OCI-LY7 (cell line): ENCODE measurements around the gene SULF2. TPM values are rescaled to one million over a fixed set of nuclear protein-coding genes. Genes with fewer than 3 reads are reported as not detected.

Source experiments
- BruUV-seq: library from RNA; stranded (reverse); fragments of 400-500 nt; replicated peaks from 2 replicates; lab custom pipeline; 2021; lab: Mats Ljungman, UMichigan
- CTCF ChIA-PET: fragments of 300-600 bp; sonication (Branson Sonifier 250); formaldehyde crosslinking; loops from one replicate; lab custom pipeline; 2022; ENCODE audit warnings: antibody characterized with exemption; ENCODE audit not compliant: unreplicated experiment; lab: Charles Lee
- POLR2A ChIA-PET: fragments of 300-600 bp; sonication (Branson Sonifier 250); formaldehyde crosslinking; loops from one replicate; lab custom pipeline; 2022; ENCODE audit warnings: antibody characterized with exemption; lab: Charles Lee
- DNase-seq: peaks from one replicate; pipeline ENCODE4 v3.0.0-alpha.2; 2015; ENCODE audit warnings: low spot score
- H2AFZ ChIP-seq: fragments of 200-600 bp; sonication (generic), shearing (Covaris generic); 2 replicates; pipeline ENCODE4 v1.6.1; 2014; ENCODE audit warnings: mild to moderate bottlenecking, antibody characterized with exemption, low read length, moderate library complexity
- H3K27ac ChIP-seq: fragments of 200-600 bp; sonication (generic); 2 replicates; pipeline ENCODE4 v1.5.1; 2014; ENCODE audit warnings: mixed run types, low read depth, mild to moderate bottlenecking, moderate library complexity, low read length, inconsistent platforms; ENCODE audit not compliant: poor library complexity, severe bottlenecking
- H3K36me3 ChIP-seq: fragments of 200-600 bp; sonication (generic); 2 replicates; pipeline ENCODE4 v1.6.1; 2014; ENCODE audit warnings: mild to moderate bottlenecking, antibody characterized with exemption, low read length, moderate library complexity, mixed read lengths; ENCODE audit not compliant: insufficient read depth
- H3K4me1 ChIP-seq: fragments of 200-600 bp; sonication (generic); 2 replicates; pipeline ENCODE4 v1.5.1; 2014; ENCODE audit warnings: mild to moderate bottlenecking, low read length; ENCODE audit not compliant: insufficient read depth, poor library complexity, severe bottlenecking
- H3K4me2 ChIP-seq: fragments of 200-600 bp; sonication (generic); 2 replicates; pipeline ENCODE4 v1.6.1; 2014; ENCODE audit warnings: mild to moderate bottlenecking, low read length
- H3K4me3 ChIP-seq: fragments of 200-600 bp; sonication (generic); 2 replicates; pipeline ENCODE4 v1.5.1; 2014; ENCODE audit warnings: mild to moderate bottlenecking, low read depth, low read length; ENCODE audit not compliant: poor library complexity, severe bottlenecking
- H3K79me2 ChIP-seq: fragments of 200-600 bp; sonication (generic); 2 replicates; pipeline ENCODE4 v1.6.1; 2016; ENCODE audit warnings: low read depth, mild to moderate bottlenecking, low read length, moderate library complexity, mixed read lengths; ENCODE audit not compliant: insufficient read depth
- H3K9me2 ChIP-seq: fragments of 200-600 bp; sonication (generic); 2 replicates; pipeline ENCODE4 v1.6.1; 2016; ENCODE audit warnings: mild to moderate bottlenecking, low read length, mixed read lengths; ENCODE audit not compliant: insufficient read depth
- H3K9me3 ChIP-seq: fragments of 200-600 bp; sonication (generic); 2 replicates; pipeline ENCODE4 v1.6.1; 2014; ENCODE audit warnings: mild to moderate bottlenecking, mixed run types, low read length, mixed read lengths
- H4K20me1 ChIP-seq: fragments of 200-600 bp; sonication (generic); 2 replicates; pipeline ENCODE4 v1.6.1; 2014; ENCODE audit warnings: mild to moderate bottlenecking, antibody characterized with exemption, low read length, moderate library complexity, mixed read lengths; ENCODE audit not compliant: insufficient read depth
- CTCF ChIP-seq: fragments of 200-600 bp; sonication (generic); conservative IDR thresholded peaks from 2 replicates; pipeline ENCODE4 v1.5.1; 2014; ENCODE audit warnings: mild to moderate bottlenecking, antibody characterized with exemption, low read length, moderate library complexity, mixed read lengths
- EZH2phosphoT487 ChIP-seq: fragments of 200-600 bp; sonication (generic); IDR thresholded peaks from 2 replicates; pipeline ENCODE4 v1.6.1; 2018; ENCODE audit warnings: low read depth, borderline replicate concordance, mild to moderate bottlenecking, mixed run types, antibody characterized with exemption, low read length, moderate library complexity, mixed read lengths
- intact Hi-C: fragments of 100-400 bp; cut with micrococcal nuclease; formaldehyde crosslinking; loops from one replicate; pipeline ENCODE4 v1.10.0; 2022; ENCODE audit not compliant: unreplicated experiment
- total RNA-seq, 2 experiments: library from RNA; depleted of rRNA in 1 of 2; stranded (reverse); fragments of >200 nt in 1 of 2; shearing (Covaris generic) in 1 of 2; gene quantifications; 2 replicates each; pipeline ENCODE4 v1.2.3, GENCODE V29; 2014 to 2022

SULF2 gene
- total RNA-seq, 2 experiments from 2014 or later: 0.03 to 0.51 TPM

- intact Hi-C loops: no loop called here
- H3K4me3 ChIP-seq: no peak overlapping the region
Observed at GRCh38 chr20:47703748-47704147, 81.5 kb downstream of the SULF2 start.

GRCh38 chr20:47701612-47702011, 83.7 kb downstream of the SULF2 start:
- DNase-seq: no peak
- Histone ChIP-seq H3K9me3 (no peaks in the 10 kb centered on the region), H3K4me3 (no peak overlapping the region), H3K27ac (no peak overlapping the region), H3K79me2 (no peaks in the 10 kb centered on the region), H2AFZ (no peak overlapping the region), H3K9me2 (no peaks in the 10 kb centered on the region), H4K20me1 (no peaks in the 10 kb centered on the region), H3K36me3 (no peaks in the 10 kb centered on the region), H3K4me2 (no peak overlapping the region), H3K4me1 (no peaks in the 10 kb centered on the region)
- intact Hi-C loops: no loop called here
- no TSS peak for BruUV-seq
- CTCF ChIA-PET: no interaction called here
- POLR2A ChIA-PET: no interaction called here
- TF ChIP-seq EZH2phosphoT487 (no peak), CTCF (no peak)

More at GRCh38 chr20:47703748-47704147, 81.5 kb downstream of the SULF2 start:
- Histone ChIP-seq H2AFZ (no peak overlapping the region), H3K36me3 (no peaks in the 10 kb centered on the region), H3K79me2 (no peaks in the 10 kb centered on the region), H4K20me1 (no peaks in the 10 kb centered on the region), H3K27ac (no peak overlapping the region), H3K9me3 (no peaks in the 10 kb centered on the region), H3K9me2 (no peaks in the 10 kb centered on the region), H3K4me1 (no peaks in the 10 kb centered on the region), H3K4me2 (no peak overlapping the region)
- TF ChIP-seq EZH2phosphoT487 (no peak), CTCF (no peak)
- ChIA-PET POLR2A (interaction anchor here (0.6 kb wide), 1 partner anchor 47 kb away, joined by 3 read pairs; no protein-coding TSS in a partner anchor), CTCF (no interaction called here)
- DNase-seq: no peak
- no TSS peak for BruUV-seq

GRCh38 chr20:47700327-47700726, 85.0 kb downstream of the SULF2 start:
- Histone ChIP-seq H3K4me1 (no peaks in the 10 kb centered on the region), H3K36me3 (no peaks in the 10 kb centered on the region), H2AFZ (no peak overlapping the region), H3K9me2 (no peaks in the 10 kb centered on the region), H3K4me2 (no peak overlapping the region), H3K79me2 (no peaks in the 10 kb centered on the region), H3K4me3 (no peak overlapping the region), H4K20me1 (no peaks in the 10 kb centered on the region), H3K9me3 (no peaks in the 10 kb centered on the region), H3K27ac (no peak overlapping the region)
- intact Hi-C loops: no loop called here
- CTCF ChIA-PET: no interaction called here
- no TSS peak for BruUV-seq
- TF ChIP-seq EZH2phosphoT487 (no peak), CTCF (no peak)
- POLR2A ChIA-PET: no interaction called here
- no peak for DNase-seq
